ENCODE data around the gene DLL4.

GRCh38 chr15:40951764-40952163 lies 22.6 kb downstream of the DLL4 start:
- TF ChIP-seq, protein P1, sequence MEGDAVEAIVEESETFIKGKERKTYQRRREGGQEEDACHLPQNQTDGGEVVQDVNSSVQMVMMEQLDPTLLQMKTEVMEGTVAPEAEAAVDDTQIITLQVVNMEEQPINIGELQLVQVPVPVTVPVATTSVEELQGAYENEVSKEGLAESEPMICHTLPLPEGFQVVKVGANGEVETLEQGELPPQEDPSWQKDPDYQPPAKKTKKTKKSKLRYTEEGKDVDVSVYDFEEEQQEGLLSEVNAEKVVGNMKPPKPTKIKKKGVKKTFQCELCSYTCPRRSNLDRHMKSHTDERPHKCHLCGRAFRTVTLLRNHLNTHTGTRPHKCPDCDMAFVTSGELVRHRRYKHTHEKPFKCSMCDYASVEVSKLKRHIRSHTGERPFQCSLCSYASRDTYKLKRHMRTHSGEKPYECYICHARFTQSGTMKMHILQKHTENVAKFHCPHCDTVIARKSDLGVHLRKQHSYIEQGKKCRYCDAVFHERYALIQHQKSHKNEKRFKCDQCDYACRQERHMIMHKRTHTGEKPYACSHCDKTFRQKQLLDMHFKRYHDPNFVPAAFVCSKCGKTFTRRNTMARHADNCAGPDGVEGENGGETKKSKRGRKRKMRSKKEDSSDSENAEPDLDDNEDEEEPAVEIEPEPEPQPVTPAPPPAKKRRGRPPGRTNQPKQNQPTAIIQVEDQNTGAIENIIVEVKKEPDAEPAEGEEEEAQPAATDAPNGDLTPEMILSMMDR (IDR thresholded peaks at IDR 0.05; ENCODE audit: low read depth, low read length) = no peak
- TF ChIP-seq POLR2A (IDR thresholded peaks at IDR 0.05; ENCODE audit: extremely low read depth, insufficient read length) (no peak), MAX (IDR thresholded peaks at IDR 0.05; ENCODE audit: low read depth, low read length) (no peak)
